Tibial nerve (tissue), 4 donors: ENCODE data around the gene PYCR2. TPM values are rescaled to one million over a fixed set of nuclear protein-coding genes. Genes with fewer than 3 reads are reported as not detected.

Experiments
- DNase-seq, 2 donors: peaks; one replicate each; pipeline ENCODE4 v3.0.0-alpha.2; 2019; ENCODE audit warnings: low spot score in 2 of 2
- H3K27ac ChIP-seq, 4 donors: fragments of 200-600 bp; sonication (generic) in 3 of 4; one replicate each; pipeline ENCODE4 v1.5.1; 2017 to 2019; ENCODE audit warnings: mild to moderate bottlenecking in 1 of 4
- H3K27me3 ChIP-seq, 2 donors: fragments of 200-600 bp; sonication (generic) in 1 of 2; one replicate each; pipeline versions ENCODE4 v1.5.1 to v1.6.0; 2017 to 2019
- H3K36me3 ChIP-seq, 3 donors: fragments of 200-600 bp; sonication (generic); one replicate each; pipeline ENCODE4 v1.5.1; 2018 to 2019
- H3K4me1 ChIP-seq, 4 donors: fragments of 200-600 bp; sonication (generic) in 3 of 4; one replicate each; pipeline ENCODE4 v1.5.1; 2017 to 2019
- H3K4me3 ChIP-seq, 4 donors: fragments of 200-600 bp; sonication (generic) in 3 of 4; one replicate each; pipeline ENCODE4 v1.5.1; 2017 to 2019; ENCODE audit warnings: mild to moderate bottlenecking in 1 of 4, moderate library complexity in 1 of 4
- H3K9me3 ChIP-seq, 4 donors: fragments of 200-600 bp; sonication (generic) in 3 of 4; one replicate each; pipeline ENCODE4 v1.5.1; 2017 to 2019
- EP300 ChIP-seq, 2 donors: sonication (generic); formaldehyde crosslinking; IDR thresholded peaks; one replicate each; pipeline ENCODE4 v1.6.1; 2017; ENCODE audit warnings: antibody characterized with exemption in 2 of 2, mild to moderate bottlenecking in 1 of 2
- POLR2A ChIP-seq, 2 donors: fragments of 450-650 bp; IDR thresholded peaks; one replicate each; pipeline ENCODE4 v1.6.1; 2017; ENCODE audit warnings: antibody characterized with exemption in 2 of 2, mild to moderate bottlenecking in 2 of 2, moderate library complexity in 2 of 2
- WGBS, 2 donors: methylation state at CpG; one replicate each; pipeline ENCODE4 v1.1.5; 2018; 5-methylcytosine and 5-hydroxymethylcytosine counted together
- total RNA-seq, 4 donors: library from RNA; depleted of rRNA; stranded (reverse); fragments of >200 nt; gene quantifications; one replicate each; pipeline ENCODE4 v1.1.0, GENCODE V29; 2016
- TF ChIP-seq, protein P1 (sequence below), 5 experiments: fragments of 200-600 bp in 3 of 5; fragments of 450-650 bp in 2 of 5; sonication (generic) in 3 of 5; IDR thresholded peaks; one replicate each; pipeline ENCODE4 v1.5.1; 2016 to 2019; ENCODE audit warnings: antibody characterized with exemption in 5 of 5, mild to moderate bottlenecking in 3 of 5, moderate library complexity in 2 of 5

Gene PYCR2
- total RNA-seq, 4 donors from 2014 or later = 54.2 to 80.8 (median 59.0) TPM

DNA sequence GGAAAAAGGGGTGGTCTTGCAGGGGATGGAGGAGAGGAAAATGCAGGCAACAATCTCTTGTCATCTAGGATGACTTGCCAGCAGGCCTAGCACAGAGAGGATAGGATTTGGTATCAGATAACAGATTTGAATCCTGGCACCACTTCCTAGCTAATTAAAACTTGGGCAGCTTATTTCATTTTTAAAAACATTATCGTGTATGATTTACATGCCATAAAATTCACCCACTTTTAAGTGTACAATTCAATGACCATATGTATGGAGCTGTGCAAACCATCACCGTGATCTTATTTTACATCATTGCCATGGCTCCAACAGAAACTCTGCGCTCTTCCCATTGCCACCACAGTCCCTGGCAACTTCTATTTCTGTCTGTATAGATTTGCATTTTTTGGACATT, 6.9 kb downstream of the PYCR2 start:
- H3K4me1 ChIP-seq = peaks cover 0 to 12% (median 2%) of the 10 kb centered on the region in 4 donors
- TF ChIP-seq, protein P1, sequence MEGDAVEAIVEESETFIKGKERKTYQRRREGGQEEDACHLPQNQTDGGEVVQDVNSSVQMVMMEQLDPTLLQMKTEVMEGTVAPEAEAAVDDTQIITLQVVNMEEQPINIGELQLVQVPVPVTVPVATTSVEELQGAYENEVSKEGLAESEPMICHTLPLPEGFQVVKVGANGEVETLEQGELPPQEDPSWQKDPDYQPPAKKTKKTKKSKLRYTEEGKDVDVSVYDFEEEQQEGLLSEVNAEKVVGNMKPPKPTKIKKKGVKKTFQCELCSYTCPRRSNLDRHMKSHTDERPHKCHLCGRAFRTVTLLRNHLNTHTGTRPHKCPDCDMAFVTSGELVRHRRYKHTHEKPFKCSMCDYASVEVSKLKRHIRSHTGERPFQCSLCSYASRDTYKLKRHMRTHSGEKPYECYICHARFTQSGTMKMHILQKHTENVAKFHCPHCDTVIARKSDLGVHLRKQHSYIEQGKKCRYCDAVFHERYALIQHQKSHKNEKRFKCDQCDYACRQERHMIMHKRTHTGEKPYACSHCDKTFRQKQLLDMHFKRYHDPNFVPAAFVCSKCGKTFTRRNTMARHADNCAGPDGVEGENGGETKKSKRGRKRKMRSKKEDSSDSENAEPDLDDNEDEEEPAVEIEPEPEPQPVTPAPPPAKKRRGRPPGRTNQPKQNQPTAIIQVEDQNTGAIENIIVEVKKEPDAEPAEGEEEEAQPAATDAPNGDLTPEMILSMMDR (IDR thresholded peaks at IDR 0.05) = no peak
- TF ChIP-seq EP300 (IDR thresholded peaks at IDR 0.05) = no peak
- TF ChIP-seq POLR2A (IDR thresholded peaks at IDR 0.05) = no peak
- no peak overlapping the region for H3K4me3 ChIP-seq
- H3K27ac ChIP-seq = no peak overlapping the region
- no peaks in the 10 kb centered on the region for H3K27me3 ChIP-seq
- WGBS, 2 donors = 90 to 95% methylated on average over 3 of the region's 3 CpGs
- peaks cover 0 to 84% (median 0%) of the 10 kb centered on the region in 3 donors for H3K36me3 ChIP-seq
- H3K9me3 ChIP-seq = no peaks in the 10 kb centered on the region
- no peak for DNase-seq

DNA sequence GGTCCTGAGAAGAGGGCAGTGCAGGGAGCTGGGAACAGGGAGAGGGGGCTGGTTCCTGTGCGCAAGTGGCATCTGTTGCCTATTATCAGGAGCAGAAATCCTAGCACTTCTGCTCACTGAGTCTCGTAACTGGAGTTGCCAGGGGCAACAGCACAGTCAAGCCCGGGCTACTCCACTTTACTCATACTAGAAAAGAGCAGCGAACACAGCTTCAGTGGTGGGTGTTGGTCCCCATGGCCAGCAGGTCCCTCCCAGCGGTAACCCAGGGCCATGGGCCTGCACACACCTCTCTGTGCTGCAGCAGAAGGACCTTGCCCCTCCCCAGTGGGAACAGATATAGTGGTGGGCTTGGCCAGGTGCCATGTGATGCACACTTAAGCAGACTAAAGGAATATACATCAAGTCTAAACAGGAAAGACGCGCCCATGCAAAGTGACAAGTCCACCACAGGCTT, 8.5 kb downstream of the PYCR2 start:
- Histone ChIP-seq H3K4me1 (peaks cover 0 to 21% (median 6%) of the 10 kb centered on the region in 4 donors), H3K27ac (no peak overlapping the region), H3K27me3 (no peaks in the 10 kb centered on the region), H3K36me3 (peaks cover 0 to 69% (median 0%) of the 10 kb centered on the region in 3 donors), H3K9me3 (no peaks in the 10 kb centered on the region), H3K4me3 (no peak overlapping the region)
- TF ChIP-seq, protein P1 (IDR thresholded peaks at IDR 0.05) = no peak
- TF ChIP-seq EP300 (IDR thresholded peaks at IDR 0.05) = no peak
- no peak for TF ChIP-seq POLR2A (IDR thresholded peaks at IDR 0.05)
- 76 to 91% methylated on average over 7 of the region's 7 CpGs for WGBS, 2 donors
- no peak for DNase-seq

DNA sequence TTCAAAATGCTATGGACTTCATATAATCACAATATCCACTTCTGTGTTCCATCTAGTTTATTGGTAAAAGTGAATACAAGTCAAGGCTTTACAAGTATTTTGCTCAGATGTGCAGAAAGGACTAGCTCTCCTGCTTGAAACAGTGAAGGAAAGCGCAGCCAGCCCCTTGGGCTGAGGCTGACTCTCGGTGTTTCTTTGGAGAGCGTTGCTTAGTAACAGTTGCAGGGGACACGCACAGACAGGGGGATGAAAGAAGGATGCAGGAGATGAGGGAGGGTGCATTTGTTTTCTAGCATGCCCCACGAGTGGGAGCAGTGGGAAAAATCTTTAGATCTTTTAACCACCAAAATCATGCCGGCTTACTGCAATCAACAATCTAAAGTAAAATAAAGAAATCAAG, 9.1 kb downstream of the PYCR2 start:
- H3K9me3 ChIP-seq = no peaks in the 10 kb centered on the region
- WGBS, 2 donors = 80 to 81% methylated on average over 6 of the region's 6 CpGs
- H3K36me3 ChIP-seq = peaks cover 0 to 63% (median 0%) of the 10 kb centered on the region in 3 donors
- TF ChIP-seq EP300 (IDR thresholded peaks at IDR 0.05) = no peak
- no peak for TF ChIP-seq POLR2A (IDR thresholded peaks at IDR 0.05)
- no peak for DNase-seq
- peaks cover 0 to 16% (median 4%) of the 10 kb centered on the region in 4 donors for H3K4me1 ChIP-seq
- no peaks in the 10 kb centered on the region for H3K27me3 ChIP-seq
- no peak overlapping the region for H3K4me3 ChIP-seq
- no peak overlapping the region for H3K27ac ChIP-seq

DNA sequence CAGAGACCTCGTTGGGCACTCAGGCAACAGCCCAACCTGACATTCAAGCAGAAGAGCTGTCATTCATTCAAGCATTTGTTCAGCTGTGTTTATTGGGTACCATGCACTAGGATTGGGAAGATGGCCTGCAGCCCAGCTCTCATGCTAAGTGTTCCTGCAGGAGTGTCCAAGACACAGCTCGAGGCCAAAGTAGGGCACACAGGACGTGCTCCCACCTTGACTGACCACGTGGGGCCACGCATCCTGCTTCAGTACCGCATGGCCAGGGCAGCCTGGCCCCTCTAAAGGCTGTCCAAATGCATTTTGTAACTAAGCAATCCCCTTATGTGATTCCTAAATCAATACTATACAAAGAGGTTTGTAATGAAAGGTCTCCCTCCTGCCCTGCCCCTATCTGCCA, 9.7 kb downstream of the PYCR2 start:
- TF ChIP-seq EP300 (IDR thresholded peaks at IDR 0.05) (no peak), POLR2A (IDR thresholded peaks at IDR 0.05) (no peak)
- TF ChIP-seq, protein P1 (IDR thresholded peaks at IDR 0.05) = no peak
- DNase-seq = no peak
- no peaks in the 10 kb centered on the region for H3K9me3 ChIP-seq
- H3K27me3 ChIP-seq = no peaks in the 10 kb centered on the region
- H3K4me1 ChIP-seq = peaks cover 0 to 10% (median 4%) of the 10 kb centered on the region in 4 donors
- peaks cover 0 to 57% (median 0%) of the 10 kb centered on the region in 3 donors for H3K36me3 ChIP-seq
- no peak overlapping the region for H3K4me3 ChIP-seq
- no peak overlapping the region for H3K27ac ChIP-seq
- 83 to 94% methylated on average over 6 of the region's 6 CpGs for WGBS, 2 donors

DNA sequence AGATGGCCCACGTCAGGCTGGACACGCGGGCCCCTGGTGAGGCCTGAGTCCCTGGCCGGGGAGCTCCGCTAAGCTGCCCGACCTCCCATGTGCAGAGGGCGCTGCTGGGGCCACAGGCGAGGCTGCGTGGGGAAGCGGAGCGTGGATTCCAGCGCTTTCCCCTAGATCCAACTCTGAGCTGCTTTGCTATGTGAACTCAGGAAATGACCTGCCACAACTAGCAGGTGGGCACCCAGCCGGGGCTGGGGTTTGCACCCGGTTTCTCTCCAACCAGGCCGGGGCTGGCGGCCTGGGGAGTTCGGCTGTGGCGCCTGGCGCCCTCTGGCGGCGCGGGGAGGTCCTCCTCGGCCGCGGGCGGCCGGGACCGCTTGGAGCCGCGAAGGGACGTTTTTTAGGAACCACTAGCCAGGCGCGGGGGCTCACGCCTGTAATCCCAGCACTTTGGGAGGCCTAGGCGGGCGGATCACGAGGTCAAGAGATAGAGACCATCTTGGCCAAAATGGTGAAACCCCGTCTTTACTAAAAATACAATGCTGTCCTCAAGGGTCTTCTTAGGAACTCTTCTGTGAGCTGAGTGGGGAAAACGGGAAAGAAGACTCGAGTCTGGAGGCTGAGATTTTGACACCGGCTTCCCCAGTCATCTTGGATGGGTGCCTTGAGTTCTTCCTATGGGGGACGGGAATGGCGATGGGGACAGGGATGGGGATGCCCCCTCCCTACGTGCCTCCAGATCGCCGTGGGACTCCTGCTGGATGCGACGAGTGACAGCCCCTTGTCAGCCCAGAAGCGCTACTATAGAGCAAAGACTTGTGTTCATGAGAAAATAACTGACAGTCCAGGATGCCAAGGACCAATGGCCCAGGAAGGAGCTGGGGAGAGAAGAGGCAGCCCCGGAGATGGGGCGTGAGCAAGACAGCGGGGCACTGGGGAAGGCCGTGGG, 12.6 kb downstream of the PYCR2 start:
- peak; percentile 49 to 52 for DNase-seq
- peaks cover 0 to 9% (median 4%) of the 10 kb centered on the region in 4 donors for H3K4me1 ChIP-seq
- TF ChIP-seq, protein P1 (IDR thresholded peaks at IDR 0.05) = peak; percentile 83 to 95 (median 92)
- no peak for TF ChIP-seq POLR2A (IDR thresholded peaks at IDR 0.05)
- TF ChIP-seq EP300 (IDR thresholded peaks at IDR 0.05) = no peak
- WGBS, 2 donors = 33 to 49% methylated on average over 41 to 51 of the region's 53 CpGs
- H3K36me3 ChIP-seq = peaks cover 0 to 28% (median 0%) of the 10 kb centered on the region in 3 donors
- peak overlapping the region in 1 of 4 donors; percentile 10 for H3K4me3 ChIP-seq
- H3K27ac ChIP-seq = no peak overlapping the region
- H3K9me3 ChIP-seq = no peaks in the 10 kb centered on the region
- H3K27me3 ChIP-seq = no peaks in the 10 kb centered on the region
